Measurements from ENCODE around the gene CRIP2.

The CRIP2 gene

DNA sequence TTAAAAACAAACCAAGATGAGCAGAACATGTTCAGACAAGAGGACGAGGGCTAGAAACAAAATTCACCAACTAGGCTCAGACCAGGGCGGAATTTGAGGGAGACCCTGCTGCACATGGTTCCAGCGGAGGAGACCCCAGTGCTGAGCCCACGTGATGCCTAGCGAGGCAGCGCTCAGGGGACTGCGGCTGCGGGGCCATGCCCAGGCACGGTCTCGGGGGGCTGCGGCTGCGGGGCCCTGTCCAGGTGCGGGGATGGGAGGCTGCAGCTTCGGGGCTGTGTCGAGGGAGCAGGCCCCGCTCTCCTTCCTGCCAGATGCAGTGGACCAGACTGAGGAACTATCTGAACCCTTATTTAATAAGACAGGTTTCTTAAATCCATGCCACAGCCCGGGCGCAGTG lies 12.7 kb upstream of the CRIP2 start:
- DNase-seq (ENCODE audit: low read depth, low spot score): no peak

DNA sequence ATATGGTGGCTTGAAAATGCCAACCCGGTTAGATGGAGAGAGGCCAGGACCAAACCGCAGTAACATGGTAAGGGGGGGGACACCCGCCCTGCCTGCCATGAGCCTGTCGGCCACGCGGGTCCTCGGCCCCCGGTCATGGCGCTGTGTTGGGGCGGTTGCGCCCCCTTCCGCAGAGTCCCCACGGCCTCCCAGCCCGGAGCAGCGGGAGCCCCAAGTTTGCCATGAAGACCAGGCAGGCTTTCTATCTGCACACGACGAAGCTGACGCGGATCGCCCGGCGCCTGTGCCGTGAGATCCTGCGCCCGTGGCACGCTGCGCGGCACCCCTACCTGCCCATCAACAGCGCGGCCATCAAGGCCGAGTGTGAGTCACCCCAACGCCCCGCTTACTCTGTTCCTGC lies 10.1 kb upstream of the CRIP2 start:
- no peak for DNase-seq (ENCODE audit: low read depth, low spot score)

- no peak for DNase-seq (ENCODE audit: low read depth, low spot score)
These were observed 9.2 kb upstream of the CRIP2 start for GRCh38 chr14:105465209-105466031.

- DNase-seq (ENCODE audit: low read depth, low spot score): no peak
These were observed 7.9 kb upstream of the CRIP2 start for GRCh38 chr14:105466531-105467248.

- DNase-seq (ENCODE audit: low read depth, low spot score): no peak
These were observed 7.2 kb upstream of the CRIP2 start for GRCh38 chr14:105467249-105467941.

- no peak for DNase-seq (ENCODE audit: low read depth, low spot score)
These were observed 6.6 kb upstream of the CRIP2 start for GRCh38 chr14:105467942-105468471.

GRCh38 chr14:105468621-105469241 lies 5.9 kb upstream of the CRIP2 start:
- DNase-seq (ENCODE audit: low read depth, low spot score): no peak

DNA sequence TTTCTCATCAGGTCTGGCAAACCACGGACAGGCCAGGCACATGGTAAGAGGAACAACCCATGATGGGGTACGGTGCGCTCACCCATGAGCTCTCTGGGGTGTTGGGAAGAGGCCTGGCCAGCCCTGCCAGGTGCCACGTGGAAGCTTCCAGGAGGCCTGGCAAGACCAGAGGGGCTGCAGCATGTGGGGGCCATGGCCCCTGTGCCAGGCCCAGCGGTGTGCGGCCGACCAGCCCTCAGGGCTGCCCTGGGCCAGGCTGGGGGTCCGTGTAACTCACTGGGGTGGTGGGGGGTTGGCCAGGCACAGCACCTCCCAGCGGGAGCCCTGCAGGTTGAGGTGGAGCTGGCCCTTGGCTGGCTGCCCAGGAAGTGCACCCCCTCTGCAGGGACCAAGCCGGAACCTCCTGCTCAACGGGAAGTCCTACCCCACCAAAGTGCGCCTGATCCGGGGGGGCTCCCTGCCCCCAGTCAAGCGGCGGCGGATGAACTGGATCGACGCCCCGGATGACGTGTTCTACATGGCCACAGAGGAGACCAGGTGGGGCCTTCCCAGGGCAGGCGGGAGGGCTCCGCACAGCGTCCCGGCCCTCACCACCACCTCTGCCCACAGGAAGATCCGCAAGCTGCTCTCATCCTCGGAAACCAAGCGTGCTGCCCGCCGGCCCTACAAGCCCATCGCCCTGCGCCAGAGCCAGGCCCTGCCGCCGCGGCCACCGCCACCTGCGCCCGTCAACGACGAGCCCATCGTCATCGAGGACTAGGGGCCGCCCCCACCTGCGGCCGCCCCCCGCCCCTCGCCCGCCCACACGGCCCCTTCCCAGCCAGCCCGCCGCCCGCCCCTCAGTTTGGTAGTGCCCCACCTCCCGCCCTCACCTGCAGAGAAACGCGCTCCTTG lies 4.9 kb upstream of the CRIP2 start:
- no peak for DNase-seq (ENCODE audit: low read depth, low spot score)

DNA sequence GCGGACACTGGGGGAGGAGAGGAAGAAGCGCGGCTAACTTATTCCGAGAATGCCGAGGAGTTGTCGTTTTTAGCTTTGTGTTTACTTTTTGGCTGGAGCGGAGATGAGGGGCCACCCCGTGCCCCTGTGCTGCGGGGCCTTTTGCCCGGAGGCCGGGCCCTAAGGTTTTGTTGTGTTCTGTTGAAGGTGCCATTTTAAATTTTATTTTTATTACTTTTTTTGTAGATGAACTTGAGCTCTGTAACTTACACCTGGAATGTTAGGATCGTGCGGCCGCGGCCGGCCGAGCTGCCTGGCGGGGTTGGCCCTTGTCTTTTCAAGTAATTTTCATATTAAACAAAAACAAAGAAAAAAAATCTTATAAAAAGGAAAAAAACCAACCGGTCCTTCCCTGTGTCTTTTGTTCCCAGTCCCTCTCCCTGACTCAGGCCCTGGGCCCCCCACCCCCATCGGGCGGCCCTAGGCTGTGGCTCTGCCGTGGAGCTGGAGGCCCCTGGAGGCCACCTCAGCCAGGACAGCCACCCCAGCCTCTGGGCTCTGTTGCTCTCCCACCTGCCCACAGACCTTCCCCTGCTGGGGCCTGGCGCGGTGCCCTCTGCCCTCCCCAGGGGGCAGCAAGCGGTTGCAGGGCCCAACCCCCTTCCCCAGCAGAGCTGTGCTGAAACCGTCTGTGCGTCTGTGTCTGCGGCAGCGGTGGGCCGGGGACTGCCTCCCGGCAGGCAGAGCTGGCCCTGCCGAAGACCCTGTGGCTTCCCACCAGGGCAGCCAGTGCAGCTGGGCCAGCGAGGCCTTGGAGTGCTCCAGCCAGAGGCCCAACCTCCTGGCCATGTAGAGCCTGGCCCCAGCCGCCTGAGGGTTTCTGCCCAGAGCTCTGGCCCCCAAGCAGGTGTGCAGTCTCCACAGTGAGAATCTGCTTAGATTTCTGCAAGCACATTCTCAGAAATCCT lies 4.0 kb upstream of the CRIP2 start:
- no peak for DNase-seq (ENCODE audit: low read depth, low spot score)

- no peak for DNase-seq (ENCODE audit: low read depth, low spot score)
These were observed 3.3 kb upstream of the CRIP2 start for GRCh38 chr14:105471297-105471821.

DNA sequence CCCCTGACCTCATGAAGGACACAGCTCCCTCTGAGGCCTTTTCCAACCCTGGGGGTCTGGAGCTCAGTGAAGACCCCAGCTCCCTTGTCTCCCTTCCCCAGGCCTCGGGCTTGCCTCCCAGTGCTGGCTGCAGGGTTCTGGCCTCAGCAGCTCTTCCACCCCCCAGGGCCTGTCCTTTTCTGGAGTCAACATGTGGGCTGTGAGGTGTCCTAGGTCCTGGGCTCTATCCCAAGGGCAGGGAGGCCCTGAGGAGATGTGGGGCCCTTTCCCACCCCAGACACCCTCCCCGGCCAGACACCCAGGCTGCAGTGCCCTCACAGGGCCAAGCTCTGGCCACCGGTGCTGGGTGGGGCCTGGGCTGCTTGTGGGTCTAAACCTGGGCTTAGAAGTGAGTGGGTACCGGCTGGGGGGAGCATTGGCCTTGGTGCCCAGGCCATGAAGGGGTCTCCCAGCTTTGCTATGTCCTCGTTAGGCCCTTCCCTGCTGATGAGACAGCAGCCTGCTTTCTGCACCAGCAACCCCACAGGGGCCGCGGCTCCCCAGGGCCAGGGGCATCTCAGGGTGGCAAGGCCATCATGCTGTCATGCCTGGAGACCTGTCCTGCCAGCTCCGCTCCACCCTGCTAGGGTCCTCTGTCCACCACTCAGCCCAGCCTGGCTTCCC lies 2.7 kb upstream of the CRIP2 start:
- DNase-seq (ENCODE audit: low read depth, low spot score): no peak

- DNase-seq (ENCODE audit: low read depth, low spot score): no peak
These were observed 2.1 kb upstream of the CRIP2 start for GRCh38 chr14:105472486-105472991.

DNA sequence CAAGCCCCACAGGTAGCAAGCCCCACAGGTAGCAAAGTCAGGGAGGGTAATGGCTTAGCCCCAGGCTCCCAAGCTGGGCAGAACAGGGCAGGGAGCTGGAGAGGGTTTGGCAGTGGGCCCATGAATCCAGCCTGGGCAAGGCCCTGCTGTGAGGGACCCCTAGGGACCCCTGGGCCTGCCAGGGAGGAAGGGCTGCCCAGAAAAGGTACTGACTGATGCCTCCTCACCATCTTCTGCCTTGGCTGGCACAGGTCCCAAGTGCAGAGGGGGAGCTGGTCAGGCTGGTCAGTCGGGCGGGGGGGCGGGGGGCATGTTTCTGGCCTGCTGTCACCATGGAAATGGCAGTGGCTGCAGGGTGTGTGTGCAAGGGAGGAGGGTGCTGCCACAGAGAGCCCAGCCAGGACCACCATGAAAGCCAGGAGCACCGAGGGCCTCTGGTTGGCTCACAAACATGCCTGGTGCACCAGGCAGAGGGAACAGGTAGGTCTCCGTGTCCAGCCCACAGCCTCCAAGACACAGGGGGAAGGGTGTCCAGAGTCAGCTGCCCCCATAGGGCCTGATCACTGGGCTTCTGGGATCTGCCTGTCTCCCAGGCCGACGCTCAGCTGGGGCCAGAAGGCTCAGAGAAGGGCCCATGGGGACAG lies 1.5 kb upstream of the CRIP2 start:
- DNase-seq (ENCODE audit: low read depth, low spot score): no peak

- no peak for DNase-seq (ENCODE audit: low read depth, low spot score)
These were observed 741 bp upstream of the CRIP2 start for GRCh38 chr14:105473677-105474482.

DNA sequence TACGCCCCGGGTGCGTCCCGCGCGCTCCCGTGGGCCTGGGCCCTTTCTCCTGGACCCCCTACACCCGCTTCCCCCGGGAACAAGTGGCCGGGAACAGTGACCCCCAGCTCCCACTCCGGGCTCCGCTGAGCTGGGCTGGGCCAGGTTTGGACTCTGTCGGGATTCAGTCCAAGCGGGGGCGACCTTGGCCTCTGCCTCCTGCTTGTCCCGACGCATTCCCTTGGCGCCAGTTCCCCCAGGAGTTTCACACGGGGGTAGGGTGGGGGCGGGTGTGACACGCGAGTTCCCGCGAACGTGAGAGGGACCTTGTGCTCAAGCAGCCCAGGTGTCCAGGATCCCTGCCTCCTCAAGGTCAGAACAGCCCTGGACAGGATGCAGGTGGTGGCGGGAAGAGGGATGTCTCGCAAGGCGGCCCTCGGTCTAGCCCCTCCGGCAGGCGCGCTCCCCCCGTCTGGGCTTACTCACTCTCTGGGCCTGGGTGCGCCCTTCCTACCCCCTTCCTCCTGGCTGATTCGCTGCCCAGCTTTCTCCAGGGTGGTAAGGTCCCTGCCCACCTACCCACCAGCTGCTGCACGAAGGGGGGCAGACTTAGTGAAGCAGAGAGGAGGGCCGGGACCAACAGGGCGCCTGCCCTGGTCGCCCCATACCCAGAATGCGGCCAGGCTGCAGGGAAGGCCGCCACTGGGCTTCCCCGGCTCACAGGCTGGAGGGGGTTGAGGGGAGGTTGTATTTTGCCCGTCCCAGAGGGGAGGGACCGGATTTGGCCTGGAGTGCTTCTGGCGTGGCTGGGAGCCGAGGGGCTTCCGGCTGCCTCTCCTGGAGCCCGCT lies 862 bp downstream of the CRIP2 start:
- no peak for DNase-seq (ENCODE audit: low read depth, low spot score)

DNA sequence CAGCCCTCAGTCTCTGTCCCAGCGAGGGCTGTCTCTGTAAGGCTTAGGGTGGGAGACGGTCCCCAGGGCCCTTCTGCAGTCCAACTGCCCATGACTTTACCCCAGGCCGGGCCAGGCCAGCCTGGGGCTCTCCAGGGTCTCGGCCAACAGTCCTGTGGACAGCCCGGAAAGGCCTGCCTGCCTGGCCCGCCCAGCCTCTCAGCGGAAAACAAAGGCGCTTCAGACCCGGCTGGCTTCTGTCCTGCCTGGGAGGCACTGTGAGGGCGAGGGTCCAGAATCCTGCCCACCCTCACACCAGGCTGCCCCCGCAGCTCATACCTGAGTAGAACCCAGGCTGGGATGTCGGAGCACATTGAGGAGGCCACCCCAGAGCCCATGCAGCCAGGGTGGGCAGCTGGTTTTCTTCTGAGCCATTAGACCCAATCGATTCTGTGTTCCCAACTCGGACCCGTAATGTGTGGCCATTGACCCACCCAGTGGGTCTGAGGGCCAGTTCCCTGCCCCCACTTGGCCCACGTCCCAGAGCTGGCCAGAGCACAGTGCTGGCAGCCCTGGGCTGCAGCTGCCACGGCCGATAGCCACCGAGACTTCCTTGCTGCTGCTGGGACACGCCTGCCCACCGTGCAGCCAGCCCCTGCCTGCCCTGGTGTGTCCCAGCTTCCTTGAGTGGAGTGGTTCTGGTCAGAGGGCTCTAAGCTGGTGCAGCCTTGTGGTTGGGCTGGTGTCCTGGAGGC lies 1.6 kb downstream of the CRIP2 start:
- no peak for DNase-seq (ENCODE audit: low read depth, low spot score)

Data from activated CD4-positive, CD25-positive, alpha-beta regulatory T cell treated with anti-CD3 and anti-CD28 coated beads, Interleukin-2, amount 50 U/mL, for 16 hours (primary cell).